Glutamatergic neuron (in vitro differentiated cells): Measurements from ENCODE around the gene AHDC1. TPM values are rescaled to one million over a fixed set of nuclear protein-coding genes. Genes with fewer than 3 reads are reported as not detected.

Source experiments
- DNase-seq: peaks from one replicate; pipeline ENCODE4 v3.0.0; 2022
- H3K27ac Mint-ChIP-seq: one replicate; pipeline ENCODE4 v1.8.0; 2020; ENCODE audit warnings: mild to moderate bottlenecking, mixed read lengths, inconsistent platforms; ENCODE audit not compliant: unreplicated experiment
- H3K27me3 Mint-ChIP-seq: one replicate; pipeline ENCODE4 v1.8.0; 2020; ENCODE audit warnings: mild to moderate bottlenecking, moderate library complexity, mixed read lengths, inconsistent platforms; ENCODE audit not compliant: unreplicated experiment
- H3K36me3 Mint-ChIP-seq: one replicate; pipeline ENCODE4 v1.8.0; 2020; ENCODE audit warnings: mild to moderate bottlenecking, mixed read lengths, inconsistent platforms; ENCODE audit not compliant: unreplicated experiment
- H3K4me1 Mint-ChIP-seq: one replicate; pipeline ENCODE4 v1.8.0; 2020; ENCODE audit warnings: mild to moderate bottlenecking, low read depth, mixed read lengths, inconsistent platforms; ENCODE audit not compliant: unreplicated experiment
- H3K4me3 Mint-ChIP-seq: one replicate; pipeline ENCODE4 v1.8.0; 2020; ENCODE audit warnings: mild to moderate bottlenecking, mixed read lengths, inconsistent platforms; ENCODE audit not compliant: unreplicated experiment
- H3K9me3 Mint-ChIP-seq: one replicate; pipeline ENCODE4 v1.8.0; 2020; ENCODE audit warnings: mild to moderate bottlenecking, moderate library complexity, mixed read lengths, inconsistent platforms; ENCODE audit not compliant: unreplicated experiment
- CTCF ChIP-seq: fragments of 200-600 bp; sonication (generic); IDR thresholded peaks from one replicate; pipeline ENCODE4 v1.5.0; 2021; ENCODE audit not compliant: partially characterized antibody, unreplicated experiment
- total RNA-seq: library from RNA; stranded (reverse); fragmentation: NEBNext Ultra II Directional; extraction: Animal tissue kit (Norgen Biotek cat#: 25700); gene quantifications from one replicate; pipeline ENCODE4 v1.2.1, GENCODE V29; 2021; ENCODE audit not compliant: unreplicated experiment

Gene AHDC1
- total RNA-seq, 1 donor from 2014 or later = 131 TPM

- TF ChIP-seq CTCF = no peak
- peak overlapping the region; percentile 85 for H3K4me3 Mint-ChIP-seq
- H3K27me3 Mint-ChIP-seq = peaks cover 25% of the 10 kb centered on the region
- peaks cover 9% of the 10 kb centered on the region for H3K9me3 Mint-ChIP-seq
- H3K27ac Mint-ChIP-seq = peak overlapping the region; percentile 67
- H3K4me1 Mint-ChIP-seq = peaks cover 68% of the 10 kb centered on the region
- no peak for DNase-seq
- no peaks in the 10 kb centered on the region for H3K36me3 Mint-ChIP-seq
Observed at GRCh38 chr1:27570784-27571183, 33.2 kb downstream of the AHDC1 start.

- peak overlapping the region; percentile 81 for H3K4me3 Mint-ChIP-seq
- peaks cover 25% of the 10 kb centered on the region for H3K27me3 Mint-ChIP-seq
- no peak for DNase-seq
- peaks cover 73% of the 10 kb centered on the region for H3K4me1 Mint-ChIP-seq
- H3K27ac Mint-ChIP-seq = peak overlapping the region; percentile 69
- TF ChIP-seq CTCF = no peak
- no peaks in the 10 kb centered on the region for H3K36me3 Mint-ChIP-seq
- H3K9me3 Mint-ChIP-seq = peaks cover 9% of the 10 kb centered on the region
Observed at GRCh38 chr1:27570356-27570755, 33.6 kb downstream of the AHDC1 start.

- H3K9me3 Mint-ChIP-seq = peaks cover 9% of the 10 kb centered on the region
- no peak for DNase-seq
- TF ChIP-seq CTCF = no peak
- H3K27me3 Mint-ChIP-seq = peaks cover 25% of the 10 kb centered on the region
- H3K27ac Mint-ChIP-seq = peak overlapping the region; percentile 69
- peaks cover 73% of the 10 kb centered on the region for H3K4me1 Mint-ChIP-seq
- H3K4me3 Mint-ChIP-seq = peak overlapping the region; percentile 68
- H3K36me3 Mint-ChIP-seq = no peaks in the 10 kb centered on the region
Observed at GRCh38 chr1:27569506-27570291, 34.2 kb downstream of the AHDC1 start.

- H3K36me3 Mint-ChIP-seq = no peaks in the 10 kb centered on the region
- H3K4me1 Mint-ChIP-seq = peaks cover 73% of the 10 kb centered on the region
- TF ChIP-seq CTCF = no peak
- H3K27ac Mint-ChIP-seq = peak overlapping the region; percentile 69
- peaks cover 10% of the 10 kb centered on the region for H3K9me3 Mint-ChIP-seq
- peaks cover 22% of the 10 kb centered on the region for H3K27me3 Mint-ChIP-seq
- H3K4me3 Mint-ChIP-seq = peak overlapping the region; percentile 68
- no peak for DNase-seq
Observed at GRCh38 chr1:27569088-27569460, 34.9 kb downstream of the AHDC1 start.
